KMS-11 (cell line): ENCODE measurements around the gene ARHGAP24.
A peak's percentile ranks its signal among the peaks of the same experiment; 100 is the strongest.

Experiments
- H2AFZ ChIP-seq: fragments of 200-600 bp; sonication (generic); 2 replicates; pipeline ENCODE4 v1.6.1; 2016; ENCODE audit warnings: antibody characterized with exemption, mixed run types, low read depth
- H3K27ac ChIP-seq: fragments of 200-600 bp; sonication (generic); 2 replicates; pipeline ENCODE4 v1.6.1; 2016; ENCODE audit warnings: mild to moderate bottlenecking, mixed run types
- H3K27me3 ChIP-seq: fragments of 200-600 bp; sonication (generic); 2 replicates; pipeline ENCODE4 v1.6.1; 2017; ENCODE audit warnings: mild to moderate bottlenecking, low read depth, mixed run types, moderate library complexity; ENCODE audit not compliant: insufficient read depth
- H3K36me3 ChIP-seq: fragments of 200-600 bp; sonication (generic); 2 replicates; pipeline ENCODE4 v1.6.1; 2017; ENCODE audit warnings: mild to moderate bottlenecking, mixed run types; ENCODE audit not compliant: insufficient read depth
- H3K4me1 ChIP-seq: fragments of 200-600 bp; sonication (generic); 2 replicates; pipeline ENCODE4 v1.6.1; 2016; ENCODE audit warnings: mild to moderate bottlenecking, low read depth, mixed run types; ENCODE audit not compliant: poor library complexity, severe bottlenecking
- H3K4me2 ChIP-seq: fragments of 200-600 bp; sonication (generic); 2 replicates; pipeline ENCODE4 v1.7.0; 2016; ENCODE audit warnings: mild to moderate bottlenecking, mixed run types
- H3K4me3 ChIP-seq: fragments of 200-600 bp; sonication (generic); IDR thresholded peaks from 2 replicates; pipeline ENCODE4 v1.6.1; 2017; ENCODE audit warnings: low read depth, low read length, mixed read lengths; ENCODE audit not compliant: insufficient read depth
- H3K79me2 ChIP-seq: fragments of 200-600 bp; sonication (generic); 2 replicates; pipeline ENCODE4 v1.6.1; 2016; ENCODE audit warnings: low read depth, mixed run types; ENCODE audit not compliant: insufficient read depth
- H3K9ac ChIP-seq: fragments of 200-600 bp; sonication (generic); 2 replicates; pipeline ENCODE4 v1.6.1; 2016; ENCODE audit warnings: mild to moderate bottlenecking, mixed run types
- H4K20me1 ChIP-seq: fragments of 200-600 bp; sonication (generic); 2 replicates; pipeline ENCODE4 v1.6.1; 2016; ENCODE audit warnings: mild to moderate bottlenecking, mixed run types; ENCODE audit not compliant: insufficient read depth
- CTCF ChIP-seq: fragments of 200-600 bp; sonication (generic); conservative IDR thresholded peaks from 2 replicates; pipeline ENCODE4 v1.6.1; 2017; ENCODE audit warnings: low read depth, mild to moderate bottlenecking, antibody characterized with exemption, low read length, moderate library complexity, mixed read lengths

Gene ARHGAP24

GRCh38 chr4:85492336-85492735, 17.4 kb downstream of the ARHGAP24 start:
- H3K4me3 ChIP-seq, result no peak overlapping the region
- peak overlapping the region; percentile 66 for H3K4me2 ChIP-seq

GRCh38 chr4:85495621-85496020, 20.7 kb downstream of the ARHGAP24 start:
- no peak overlapping the region for H3K9ac ChIP-seq
- no peaks in the 10 kb centered on the region for H3K36me3 ChIP-seq
- H3K4me2 ChIP-seq, result no peak overlapping the region
- no peak overlapping the region for H3K27ac ChIP-seq
- no peaks in the 10 kb centered on the region for H3K79me2 ChIP-seq
- H3K4me3 ChIP-seq, result no peak overlapping the region
- H2AFZ ChIP-seq, result no peak overlapping the region
- H3K4me1 ChIP-seq, result peaks cover 37% of the 10 kb centered on the region
- no peak for TF ChIP-seq CTCF
- H4K20me1 ChIP-seq, result no peaks in the 10 kb centered on the region
- no peaks in the 10 kb centered on the region for H3K27me3 ChIP-seq

More at GRCh38 chr4:85492336-85492735, 17.4 kb downstream of the ARHGAP24 start:
- no peaks in the 10 kb centered on the region for H3K36me3 ChIP-seq
- H3K79me2 ChIP-seq, result no peaks in the 10 kb centered on the region
- H3K27ac ChIP-seq, result no peak overlapping the region
- no peak overlapping the region for H2AFZ ChIP-seq
- H3K4me1 ChIP-seq, result peaks cover 23% of the 10 kb centered on the region
- TF ChIP-seq CTCF, result no peak
- no peaks in the 10 kb centered on the region for H4K20me1 ChIP-seq
- H3K9ac ChIP-seq, result no peak overlapping the region
- H3K27me3 ChIP-seq, result no peaks in the 10 kb centered on the region

- H3K27me3 ChIP-seq, result no peaks in the 10 kb centered on the region
- H4K20me1 ChIP-seq, result no peaks in the 10 kb centered on the region
- no peak overlapping the region for H3K9ac ChIP-seq
- H3K79me2 ChIP-seq, result no peaks in the 10 kb centered on the region
- H3K4me1 ChIP-seq, result peaks cover 30% of the 10 kb centered on the region
- no peaks in the 10 kb centered on the region for H3K36me3 ChIP-seq
- no peak overlapping the region for H3K4me2 ChIP-seq
- H3K27ac ChIP-seq, result no peak overlapping the region
- H2AFZ ChIP-seq, result no peak overlapping the region
- no peak overlapping the region for H3K4me3 ChIP-seq
- no peak for TF ChIP-seq CTCF
Observed at GRCh38 chr4:85496126-85496849, 21.3 kb downstream of the ARHGAP24 start.

GRCh38 chr4:85496933-85497332, 22.0 kb downstream of the ARHGAP24 start:
- H3K4me3 ChIP-seq, result no peak overlapping the region
- H3K9ac ChIP-seq, result no peak overlapping the region
- no peaks in the 10 kb centered on the region for H3K36me3 ChIP-seq
- H4K20me1 ChIP-seq, result no peaks in the 10 kb centered on the region
- no peak overlapping the region for H3K4me2 ChIP-seq
- no peak for TF ChIP-seq CTCF
- no peaks in the 10 kb centered on the region for H3K79me2 ChIP-seq
- H3K27ac ChIP-seq, result no peak overlapping the region
- H3K27me3 ChIP-seq, result no peaks in the 10 kb centered on the region
- no peak overlapping the region for H2AFZ ChIP-seq
- H3K4me1 ChIP-seq, result peaks cover 24% of the 10 kb centered on the region
